HepG2 (cell line): ENCODE results near the gene AP3D1. TPM values are rescaled to one million over a fixed set of nuclear protein-coding genes. Genes with fewer than 3 reads are reported as not detected.

ENCODE experiments used
- NFRKB ChIP-seq: fragments of 450-650 bp; IDR thresholded peaks from 2 replicates; pipeline ENCODE4 v1.6.1; 2017
- PHF5A ChIP-seq: IDR thresholded peaks from one replicate; pipeline ENCODE4 v1.6.1; 2018; ENCODE audit warnings: low read depth, missing genetic modification reagents; ENCODE audit not compliant: unreplicated experiment
- RELA ChIP-seq: sonication (generic); formaldehyde crosslinking; IDR thresholded peaks from 2 replicates; pipeline ENCODE4 v1.4.0; 2020; ENCODE audit warnings: missing genetic modification reagents
- SP5 ChIP-seq: IDR thresholded peaks from 2 replicates; pipeline ENCODE4 v1.6.1; 2016; ENCODE audit warnings: low read depth, borderline replicate concordance
- SSRP1 ChIP-seq: IDR thresholded peaks from 2 replicates; pipeline ENCODE4 v1.6.1; 2016; ENCODE audit warnings: control low read depth
- TBX2 ChIP-seq: sonication (generic); formaldehyde crosslinking; IDR thresholded peaks from 2 replicates; pipeline ENCODE4 v1.5.0; 2020; ENCODE audit warnings: missing genetic modification reagents, mild to moderate bottlenecking, borderline replicate concordance
- YEATS2 ChIP-seq: sonication (generic); formaldehyde crosslinking; IDR thresholded peaks from 2 replicates; pipeline ENCODE4 v1.4.0; 2020; ENCODE audit warnings: missing genetic modification reagents, borderline replicate concordance
- ZFP90 ChIP-seq: sonication (generic); formaldehyde crosslinking; IDR thresholded peaks from 2 replicates; pipeline ENCODE4 v1.8.0; 2022; ENCODE audit warnings: missing genetic modification reagents, mild to moderate bottlenecking, inconsistent platforms, borderline replicate concordance
- ZNF451 ChIP-seq: sonication (generic); formaldehyde crosslinking; IDR thresholded peaks from 2 replicates; pipeline ENCODE4 v1.5.0; 2020; ENCODE audit warnings: mild to moderate bottlenecking, missing genetic modification reagents
- ZNF792 ChIP-seq: IDR thresholded peaks from 2 replicates; pipeline ENCODE4 v1.6.1; 2016
- polyA plus RNA-seq, 8 experiments: library from polyadenylated mRNA; depleted of rRNA in 3 of 8; stranded (reverse) in 7 of 8; unstranded in 1 of 8; fragments of >200 nt; fragmentation: Illumina TruSeq in 4 of 8; extraction: Trizol in 4 of 8; gene quantifications; 2 replicates each; pipeline versions ENCODE4 v1.2.1 to v1.2.3, GENCODE V29; 2011 to 2016; ENCODE audit warnings: low read depth in 4 of 8, missing spikeins in 1 of 8, mixed read lengths in 1 of 8; ENCODE audit not compliant: insufficient read depth in 1 of 8
- total RNA-seq, 5 experiments: library from RNA; depleted of rRNA; stranded (reverse); fragments of >200 nt; fragmentation: Illumina TruSeq; extraction: Trizol; gene quantifications; 2 replicates each; pipeline ENCODE4 v1.2.3, GENCODE V29; 2016; ENCODE audit warnings: low read depth in 1 of 5
- TF ChIP-seq, protein P1 (sequence below): sonication (generic); formaldehyde crosslinking; IDR thresholded peaks from 2 replicates; pipeline ENCODE4 v1.4.0; 2020; ENCODE audit warnings: missing genetic modification reagents

The AP3D1 gene
- total and polyA plus RNA-seq, 2 of the 13 experiments (the other 11 are each of a cell fraction or from before 2014, with no cell fraction given) = 68.0 to 82.6 TPM

DNA sequence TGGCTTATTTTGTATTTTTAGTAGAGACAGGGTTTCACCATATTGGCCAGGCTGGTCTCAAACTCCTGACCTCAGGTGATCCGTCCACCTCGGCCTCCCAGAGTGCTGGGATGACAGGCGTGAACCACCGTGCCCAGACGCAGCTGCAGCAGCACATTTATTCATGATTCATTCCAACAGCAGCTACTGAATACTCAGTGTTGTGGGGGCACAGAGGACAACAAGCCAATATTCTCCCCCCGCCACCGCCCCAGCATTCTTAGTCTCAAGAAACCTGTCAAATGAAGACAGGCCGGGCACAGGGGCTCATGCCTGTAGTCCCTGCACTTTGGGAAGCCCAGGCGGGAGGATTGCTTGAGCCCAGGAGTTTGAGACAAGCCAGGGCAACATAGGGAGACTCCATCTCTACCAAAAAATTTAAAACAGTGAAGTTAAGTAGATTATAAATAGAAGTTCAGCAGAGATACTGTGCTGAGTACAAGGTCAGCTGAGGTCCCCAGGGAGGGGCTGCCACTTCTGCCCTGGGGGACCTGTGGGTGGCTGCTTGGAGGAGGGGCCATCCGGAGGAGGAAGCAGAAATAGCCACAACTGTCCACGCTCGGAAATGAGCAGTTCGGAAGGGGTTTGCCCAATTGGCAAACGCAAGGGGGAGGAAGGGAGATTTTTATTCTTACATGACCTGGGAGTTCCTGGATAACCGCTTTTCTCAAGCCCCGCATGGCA lies 16.7 kb upstream of the AP3D1 start (continued):
- TF ChIP-seq RELA (peak; percentile 5; the same call in 1 of the 2 replicates), SP5 (peak; percentile 46; the same call in 1 of the 2 replicates), YEATS2 (no peak), PHF5A (CRISPR knock-in tag) (peak; percentile 5), TBX2 (CRISPR knock-in tag) (no peak), SSRP1 (CRISPR knock-in tag) (0 out of 2 replicates have a peak, but pooled peaks have one; percentile 8), ZFP90 (no peak), ZNF451 (CRISPR knock-in tag) (0 out of 2 replicates have a peak, but pooled peaks have one; percentile 14), NFRKB (no peak), ZNF792 (no peak)
- TF ChIP-seq, protein P1, sequence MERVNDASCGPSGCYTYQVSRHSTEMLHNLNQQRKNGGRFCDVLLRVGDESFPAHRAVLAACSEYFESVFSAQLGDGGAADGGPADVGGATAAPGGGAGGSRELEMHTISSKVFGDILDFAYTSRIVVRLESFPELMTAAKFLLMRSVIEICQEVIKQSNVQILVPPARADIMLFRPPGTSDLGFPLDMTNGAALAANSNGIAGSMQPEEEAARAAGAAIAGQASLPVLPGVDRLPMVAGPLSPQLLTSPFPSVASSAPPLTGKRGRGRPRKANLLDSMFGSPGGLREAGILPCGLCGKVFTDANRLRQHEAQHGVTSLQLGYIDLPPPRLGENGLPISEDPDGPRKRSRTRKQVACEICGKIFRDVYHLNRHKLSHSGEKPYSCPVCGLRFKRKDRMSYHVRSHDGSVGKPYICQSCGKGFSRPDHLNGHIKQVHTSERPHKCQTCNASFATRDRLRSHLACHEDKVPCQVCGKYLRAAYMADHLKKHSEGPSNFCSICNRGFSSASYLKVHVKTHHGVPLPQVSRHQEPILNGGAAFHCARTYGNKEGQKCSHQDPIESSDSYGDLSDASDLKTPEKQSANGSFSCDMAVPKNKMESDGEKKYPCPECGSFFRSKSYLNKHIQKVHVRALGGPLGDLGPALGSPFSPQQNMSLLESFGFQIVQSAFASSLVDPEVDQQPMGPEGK (CRISPR knock-in tag) = peak; percentile 88
